Activated T-cell treated with anti-CD3 and anti-CD28 coated beads, Interleukin-2, amount 50 U/mL, for 24 hours (primary cell): ENCODE data around the gene TNFSF10.
"Not testable (repeated sequence)": the region's sequence is repeated elsewhere in the genome, so short reads cannot be mapped to it uniquely, and the experiment has no call there.

Source experiments
- DNase-seq: peaks from one replicate; pipeline ENCODE4 v3.0.0-alpha.2; 2020
- H3K27ac Mint-ChIP-seq: 2 replicates; pipeline ENCODE4 v1.8.0; 2020; ENCODE audit warnings: mild to moderate bottlenecking, mixed read lengths
- H3K27me3 Mint-ChIP-seq: 2 replicates; pipeline ENCODE4 v1.8.0; 2020; ENCODE audit warnings: mixed read lengths
- H3K36me3 Mint-ChIP-seq: 2 replicates; pipeline ENCODE4 v1.8.0; 2020; ENCODE audit warnings: low read depth, mixed read lengths
- H3K4me1 Mint-ChIP-seq: 2 replicates; pipeline ENCODE4 v1.8.0; 2020; ENCODE audit warnings: low read depth, mixed read lengths
- H3K4me3 Mint-ChIP-seq: 2 replicates; pipeline ENCODE4 v1.8.0; 2020; ENCODE audit warnings: mild to moderate bottlenecking, moderate library complexity, mixed read lengths
- H3K9me3 Mint-ChIP-seq: 2 replicates; pipeline ENCODE4 v1.8.0; 2020; ENCODE audit warnings: mixed read lengths

TNFSF10 gene

DNA sequence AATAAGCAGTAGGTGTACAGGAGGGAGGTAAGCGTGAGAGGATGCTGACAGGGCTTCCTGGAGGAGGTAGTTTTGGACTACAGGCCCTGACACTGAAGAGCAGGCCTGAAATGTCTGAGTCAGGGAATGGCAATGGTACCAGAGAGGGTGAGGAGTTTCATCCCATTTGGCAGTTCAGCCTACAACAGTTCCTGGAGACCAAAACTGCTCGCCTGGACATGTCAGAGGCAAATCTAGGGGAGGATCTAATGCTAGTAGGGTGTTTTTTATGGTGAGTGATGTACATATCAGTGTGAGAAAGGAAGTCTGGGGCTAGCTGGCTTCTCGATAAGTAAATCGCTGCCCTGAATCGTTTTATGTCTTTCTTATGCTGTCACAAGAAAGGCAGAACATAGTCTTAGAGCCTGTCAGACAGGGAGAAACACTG is 13.8 kb upstream of the TNFSF10 start:
- peaks cover 40% of the 10 kb centered on the region for H3K4me1 Mint-ChIP-seq

DNA sequence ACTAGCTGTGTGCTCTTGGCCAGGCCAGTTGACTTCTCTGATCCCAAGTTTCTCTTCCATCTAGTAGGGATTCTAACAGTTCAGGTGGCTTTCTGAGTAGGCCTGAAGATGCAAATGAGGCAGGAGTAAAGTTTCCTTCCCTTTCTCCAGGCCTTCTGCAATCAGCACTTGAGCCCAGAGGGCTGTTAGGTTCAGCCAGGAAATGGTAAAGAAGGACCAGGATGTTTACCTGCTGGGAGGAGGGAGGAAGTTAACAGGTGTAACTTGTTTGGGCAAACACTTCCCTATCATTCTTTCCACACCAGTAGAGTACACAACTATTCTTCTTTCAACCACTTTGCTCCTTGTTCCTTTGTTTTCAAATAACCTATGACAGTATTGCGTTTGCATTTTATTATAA is 13.3 kb upstream of the TNFSF10 start:
- H3K27me3 Mint-ChIP-seq = no peaks in the 10 kb centered on the region
- no peaks in the 10 kb centered on the region for H3K36me3 Mint-ChIP-seq
- no peak overlapping the region for H3K4me3 Mint-ChIP-seq
- no peak for DNase-seq
- peak overlapping the region; percentile 78 for H3K27ac Mint-ChIP-seq
- H3K9me3 Mint-ChIP-seq = no peaks in the 10 kb centered on the region
- peaks cover 40% of the 10 kb centered on the region for H3K4me1 Mint-ChIP-seq

More for the DNA sequence above, 13.8 kb upstream of the TNFSF10 start:
- Mint-ChIP-seq H3K36me3 (no peaks in the 10 kb centered on the region), H3K9me3 (no peaks in the 10 kb centered on the region), H3K27me3 (no peaks in the 10 kb centered on the region), H3K27ac (peak overlapping the region; percentile 78), H3K4me3 (no peak overlapping the region)
- no peak for DNase-seq

DNA sequence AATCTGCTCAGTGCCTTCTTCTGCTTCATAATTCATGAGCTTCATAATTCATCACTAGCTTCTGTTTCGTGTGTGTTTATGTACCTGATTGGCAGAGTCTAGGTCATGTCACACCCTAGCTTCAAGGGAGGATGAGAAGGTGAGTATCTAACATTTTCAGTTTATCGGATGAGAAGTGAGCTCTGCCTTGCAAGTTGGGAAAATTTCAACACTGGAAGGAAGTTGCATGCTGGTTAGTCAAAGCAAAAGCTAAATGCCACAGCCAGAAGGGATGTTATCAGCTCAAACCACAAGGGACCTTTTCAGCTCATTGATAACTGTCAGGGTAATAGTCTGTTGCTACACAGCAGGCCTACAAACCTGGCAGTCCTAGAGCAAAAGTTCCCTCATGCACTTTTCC is 7.3 kb upstream of the TNFSF10 start:
- Mint-ChIP-seq H3K27ac (peak overlapping the region; percentile 79), H3K27me3 (no peaks in the 10 kb centered on the region), H3K9me3 (no peaks in the 10 kb centered on the region), H3K4me3 (no peak overlapping the region), H3K36me3 (no peaks in the 10 kb centered on the region), H3K4me1 (peaks cover 24% of the 10 kb centered on the region)
- DNase-seq = no peak

DNA sequence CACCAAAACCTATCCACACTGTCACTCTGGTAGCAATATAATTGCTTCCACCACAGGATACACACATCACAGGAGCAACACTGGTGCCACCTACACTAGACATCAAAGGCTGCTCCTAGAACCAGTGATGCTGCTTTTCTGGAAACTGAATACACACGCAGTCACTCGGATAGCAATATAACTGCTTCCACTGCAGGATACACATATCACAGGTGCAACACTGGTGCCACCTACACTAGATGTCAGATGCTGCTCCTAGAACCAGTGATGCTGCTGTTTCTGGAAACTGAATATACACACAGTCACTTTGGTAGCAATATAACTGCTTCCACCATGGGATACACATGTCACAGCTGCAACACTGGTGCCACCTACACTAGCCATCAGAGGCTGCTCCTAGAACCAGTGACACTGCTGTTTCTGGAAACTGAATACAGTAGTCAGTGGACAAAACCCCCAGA is 6.9 kb upstream of the TNFSF10 start:
- Mint-ChIP-seq H3K36me3 (no peaks in the 10 kb centered on the region), H3K27ac (peak overlapping the region; percentile 79), H3K4me1 (peaks cover 26% of the 10 kb centered on the region), H3K9me3 (no peaks in the 10 kb centered on the region), H3K4me3 (no peak overlapping the region), H3K27me3 (no peaks in the 10 kb centered on the region)
- DNase-seq = no peak

DNA sequence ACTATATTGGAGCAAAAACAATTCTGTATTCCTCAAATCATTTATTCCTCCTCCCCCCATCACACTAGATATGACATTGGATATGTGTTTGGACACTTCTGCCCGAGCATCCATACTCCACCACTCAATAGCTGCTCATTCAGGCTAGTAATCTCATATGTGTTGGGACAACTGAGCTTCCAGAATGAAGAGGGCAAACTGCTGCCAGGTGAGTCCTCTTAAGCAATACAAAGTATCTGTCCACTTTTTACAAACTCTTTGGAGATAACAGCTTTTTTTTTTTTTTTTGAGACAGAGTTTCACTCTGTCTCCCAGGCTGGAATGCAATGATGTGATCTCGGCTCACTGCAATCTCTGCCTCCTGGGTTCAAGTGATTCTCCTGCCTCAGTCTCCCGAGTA is 5.4 kb upstream of the TNFSF10 start:
- Mint-ChIP-seq H3K9me3 (no peaks in the 10 kb centered on the region), H3K27ac (no peak overlapping the region), H3K27me3 (no peaks in the 10 kb centered on the region), H3K4me3 (no peak overlapping the region), H3K4me1 (peaks cover 35% of the 10 kb centered on the region), H3K36me3 (no peaks in the 10 kb centered on the region)
- DNase-seq = no peak

DNA sequence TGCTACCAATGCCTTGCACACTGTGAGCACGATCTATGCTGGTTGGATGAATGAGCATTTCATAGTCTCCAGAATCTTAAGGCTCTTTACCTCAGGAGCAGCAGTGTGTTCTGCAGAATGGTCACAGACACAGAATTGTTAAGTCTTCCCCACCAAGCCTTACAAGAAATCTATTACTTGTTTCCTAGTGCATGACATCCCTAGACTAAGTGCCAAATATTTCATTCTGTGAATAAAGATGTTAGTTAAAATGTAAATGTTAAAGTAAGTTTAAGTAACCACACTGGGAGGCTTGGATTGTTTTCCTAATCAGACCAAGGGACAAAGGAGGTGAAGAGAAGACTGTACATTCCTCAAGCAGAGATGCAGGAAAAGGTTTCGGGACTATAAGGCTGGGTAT is 4.1 kb upstream of the TNFSF10 start:
- no peak for DNase-seq
- H3K4me3 Mint-ChIP-seq = no peak overlapping the region
- H3K27ac Mint-ChIP-seq = no peak overlapping the region
- peaks cover 4% of the 10 kb centered on the region for H3K36me3 Mint-ChIP-seq
- H3K27me3 Mint-ChIP-seq = no peaks in the 10 kb centered on the region
- H3K4me1 Mint-ChIP-seq = peaks cover 41% of the 10 kb centered on the region
- H3K9me3 Mint-ChIP-seq = no peaks in the 10 kb centered on the region

DNA sequence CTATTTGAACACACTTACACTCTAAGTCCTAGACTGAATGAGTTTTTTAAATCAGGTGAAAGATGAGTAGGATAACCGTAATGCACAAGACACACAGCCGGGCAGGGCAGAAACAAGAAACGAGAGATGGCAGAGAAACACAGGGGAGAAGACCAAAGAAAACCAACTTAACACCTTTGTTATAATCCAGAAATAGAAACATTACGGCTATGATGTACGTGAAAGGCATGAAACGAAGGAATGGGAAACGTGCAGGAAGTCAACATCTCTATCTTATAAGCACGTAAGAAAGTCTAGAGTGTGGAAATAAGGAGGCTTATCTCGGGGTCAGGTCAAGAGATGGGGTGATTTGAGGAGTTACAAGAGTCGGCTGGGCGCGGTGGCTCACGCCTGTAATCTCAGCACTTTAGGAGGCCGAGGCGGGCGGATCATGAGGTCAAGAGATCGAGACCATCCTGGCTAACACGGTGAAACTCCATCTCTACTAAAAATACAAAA is 1.9 kb upstream of the TNFSF10 start:
- H3K9me3 Mint-ChIP-seq = no peaks in the 10 kb centered on the region
- peaks cover 16% of the 10 kb centered on the region for H3K36me3 Mint-ChIP-seq
- no peaks in the 10 kb centered on the region for H3K27me3 Mint-ChIP-seq
- H3K4me3 Mint-ChIP-seq = no peak overlapping the region
- H3K4me1 Mint-ChIP-seq = peaks cover 52% of the 10 kb centered on the region
- no peak overlapping the region for H3K27ac Mint-ChIP-seq
- DNase-seq = no peak

DNA sequence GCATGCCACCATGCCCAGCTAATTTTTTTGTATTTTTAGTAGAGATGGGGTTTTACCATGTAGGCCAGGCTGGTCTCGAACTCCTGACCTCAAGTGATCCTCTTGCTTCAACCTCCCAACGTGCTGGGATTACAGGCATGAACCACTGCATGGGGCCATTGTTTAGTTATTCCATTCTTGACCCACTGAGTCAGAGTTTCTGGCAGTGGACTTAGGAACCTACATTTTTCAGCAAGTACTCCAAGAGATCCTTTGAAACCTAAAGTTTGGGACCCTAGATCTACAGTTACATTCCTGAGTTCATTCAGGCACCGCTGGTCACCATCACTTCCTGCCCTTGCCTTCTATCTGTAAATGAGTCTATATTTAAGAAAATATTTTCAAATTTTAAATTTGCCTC is 1.4 kb upstream of the TNFSF10 start:
- no peak for DNase-seq
- Mint-ChIP-seq H3K27ac (no peak overlapping the region), H3K4me3 (no peak overlapping the region), H3K27me3 (no peaks in the 10 kb centered on the region), H3K4me1 (peaks cover 52% of the 10 kb centered on the region), H3K36me3 (peaks cover 18% of the 10 kb centered on the region), H3K9me3 (no peaks in the 10 kb centered on the region)

DNA sequence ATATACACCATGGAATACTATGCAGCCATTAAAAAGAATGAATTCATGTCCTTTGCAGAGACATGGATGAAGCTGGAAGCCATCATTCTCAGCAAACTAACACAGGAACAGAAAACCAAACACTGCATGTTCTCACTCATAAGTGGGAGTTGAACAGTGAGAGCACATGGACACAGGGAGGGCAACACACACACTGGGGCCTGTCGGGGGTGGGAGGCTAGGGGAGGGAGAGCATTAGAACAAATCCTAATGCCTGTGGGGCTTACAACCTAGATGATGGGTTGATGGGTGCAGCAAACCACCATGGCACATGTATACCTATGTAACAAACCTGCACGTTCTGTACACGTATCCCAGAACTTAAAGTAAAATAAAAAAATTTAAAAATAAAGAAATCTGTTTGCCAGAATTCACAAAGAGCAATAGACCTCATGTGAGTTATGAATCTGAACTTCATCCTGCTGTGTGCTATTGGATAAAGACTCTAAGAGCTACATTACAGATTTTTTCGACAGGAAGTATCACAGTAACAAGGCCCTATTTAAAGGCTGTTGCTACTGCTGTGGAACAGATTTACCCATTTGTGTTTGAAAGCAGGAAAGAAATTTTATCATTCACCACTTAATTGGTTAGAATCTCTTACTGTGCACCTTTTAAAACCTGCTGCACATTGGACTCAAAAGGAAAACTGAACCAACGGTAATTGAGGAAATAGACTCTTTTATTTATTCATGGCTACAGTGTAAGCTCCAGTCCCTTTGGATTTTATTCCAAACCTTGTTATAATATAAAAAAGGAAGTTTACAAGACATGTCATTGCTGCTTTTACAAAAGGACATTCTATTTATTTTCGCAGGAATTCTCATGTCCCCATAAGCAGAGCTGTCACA is 1.1 kb downstream of the TNFSF10 start:
- Mint-ChIP-seq H3K4me1 (peaks cover 72% of the 10 kb centered on the region), H3K36me3 (peaks cover 23% of the 10 kb centered on the region)

DNA sequence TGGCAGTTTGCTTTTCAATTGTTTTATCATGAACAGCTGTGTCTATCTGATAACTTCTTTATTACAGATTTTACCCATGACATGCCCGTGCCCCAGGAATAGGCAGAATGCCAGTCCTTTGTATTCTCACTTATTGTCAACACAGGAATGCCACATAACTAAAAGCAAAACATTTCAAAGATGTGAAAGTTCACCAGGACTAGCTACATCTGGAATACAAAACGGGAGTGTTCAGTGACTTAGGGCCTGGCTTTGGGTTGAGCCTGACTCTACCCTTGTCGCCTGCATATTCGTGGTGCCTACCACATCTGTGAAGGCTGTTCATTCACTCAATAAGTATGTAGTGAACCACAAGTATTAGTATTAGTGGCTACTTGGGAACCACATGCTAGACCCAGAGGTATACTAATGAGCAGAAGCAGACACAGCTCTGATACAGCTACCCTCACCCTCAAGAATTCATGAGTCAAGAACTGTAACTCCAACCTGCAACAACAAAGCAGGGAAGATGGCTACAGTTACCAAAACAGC is 2.9 kb downstream of the TNFSF10 start:
- peak; percentile 42 for DNase-seq
- Mint-ChIP-seq H3K36me3 (peaks cover 38% of the 10 kb centered on the region), H3K4me1 (peaks cover 89% of the 10 kb centered on the region), H3K4me3 (peak overlapping the region; percentile 87), H3K9me3 (no peaks in the 10 kb centered on the region), H3K27ac (peak overlapping the region; percentile 93), H3K27me3 (no peaks in the 10 kb centered on the region)

More for the DNA sequence above, 1.1 kb downstream of the TNFSF10 start:
- H3K9me3 Mint-ChIP-seq, H3K27me3 Mint-ChIP-seq, DNase-seq: not testable (repeated sequence)
- Mint-ChIP-seq H3K27ac (peak overlapping the region; percentile 93), H3K4me3 (peak overlapping the region; percentile 87)

DNA sequence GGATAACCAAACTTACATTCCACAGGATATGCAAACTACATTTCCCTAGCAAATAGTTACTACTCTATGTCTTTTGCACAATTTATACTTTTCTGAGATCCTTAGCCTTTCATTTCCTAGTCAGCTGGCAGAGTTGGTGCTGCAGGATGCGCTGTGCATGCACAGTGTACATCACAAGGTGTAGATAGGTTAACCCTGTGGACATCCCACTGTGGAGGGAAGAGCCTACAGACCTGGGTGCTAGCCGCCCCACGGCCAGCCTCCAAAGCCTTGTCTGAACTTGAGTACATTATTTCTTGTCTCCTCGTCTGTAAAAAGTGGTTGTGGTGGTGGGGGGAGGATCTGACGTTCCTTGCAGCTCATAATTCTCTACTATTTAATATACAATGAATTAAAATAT is 3.5 kb downstream of the TNFSF10 start:
- H3K4me3 Mint-ChIP-seq = peak overlapping the region; percentile 87
- peak overlapping the region; percentile 80 for H3K27ac Mint-ChIP-seq
- no peaks in the 10 kb centered on the region for H3K27me3 Mint-ChIP-seq
- no peaks in the 10 kb centered on the region for H3K9me3 Mint-ChIP-seq
- peaks cover 90% of the 10 kb centered on the region for H3K4me1 Mint-ChIP-seq
- DNase-seq = no peak
- peaks cover 43% of the 10 kb centered on the region for H3K36me3 Mint-ChIP-seq

DNA sequence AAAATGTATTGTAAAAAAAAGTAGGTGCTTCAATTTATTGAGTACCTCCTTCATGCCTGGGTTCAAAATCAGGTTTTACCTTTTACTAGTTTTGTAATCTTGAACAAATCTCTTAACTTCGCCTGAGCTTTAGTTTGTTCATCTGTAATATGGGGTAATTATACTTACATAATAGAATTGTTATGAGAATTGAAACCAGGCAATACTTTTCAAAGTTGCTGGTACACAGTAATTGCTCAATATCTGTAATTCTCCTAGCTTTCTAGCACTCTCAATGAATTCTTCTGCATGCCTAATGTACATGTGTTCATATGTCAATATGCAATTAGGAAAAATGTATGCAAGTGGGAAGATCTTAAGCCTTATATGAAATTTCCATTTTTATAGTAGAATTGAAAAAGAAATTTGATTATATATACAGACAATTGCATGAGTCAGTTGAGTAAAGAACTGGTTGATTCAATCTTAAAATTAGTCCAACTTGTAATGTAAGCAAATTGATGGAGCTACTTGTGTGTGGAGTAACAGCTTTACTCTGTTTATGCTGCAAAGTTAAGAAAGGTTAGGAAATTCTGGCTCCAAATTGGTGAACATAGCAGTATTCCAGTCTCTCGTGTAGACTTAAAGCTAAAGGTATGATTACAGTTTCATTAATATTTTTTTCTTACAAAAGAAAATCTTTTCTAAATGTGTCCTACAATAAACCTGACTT is 4.1 kb downstream of the TNFSF10 start:
- peaks cover 90% of the 10 kb centered on the region for H3K4me1 Mint-ChIP-seq
- no peak for DNase-seq
- H3K9me3 Mint-ChIP-seq = no peaks in the 10 kb centered on the region
- H3K27me3 Mint-ChIP-seq = no peaks in the 10 kb centered on the region
- H3K27ac Mint-ChIP-seq = peak overlapping the region; percentile 24
- H3K4me3 Mint-ChIP-seq = peak overlapping the region; percentile 87
- peaks cover 50% of the 10 kb centered on the region for H3K36me3 Mint-ChIP-seq

DNA sequence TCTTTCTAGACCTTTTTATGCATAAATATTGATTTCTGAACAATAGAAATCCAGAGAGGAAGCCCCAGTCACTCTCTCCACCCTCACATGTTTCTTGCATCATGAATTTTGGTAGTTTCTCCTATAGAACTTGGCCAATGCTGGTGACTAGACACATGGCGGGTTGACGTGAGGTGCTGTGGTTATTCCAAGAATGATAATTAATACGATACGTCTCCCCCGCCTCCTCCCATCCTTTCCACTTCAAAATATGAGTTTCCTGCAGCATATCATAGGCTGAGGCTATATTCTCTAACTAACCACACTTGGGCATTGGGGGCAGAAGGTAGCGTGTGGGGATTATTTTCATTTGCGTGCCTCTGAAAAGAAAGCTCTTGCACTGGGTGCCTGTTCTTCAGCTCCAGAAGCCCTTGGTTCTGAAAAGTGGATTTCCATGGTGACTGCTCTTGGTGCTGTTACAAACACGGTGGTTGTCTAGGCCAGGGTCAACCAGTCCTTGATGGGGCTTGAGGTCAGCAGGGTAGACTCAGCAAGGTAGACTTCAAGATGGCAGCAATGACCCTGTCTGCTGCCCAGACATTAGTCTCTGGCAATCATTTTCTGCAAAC is 5.3 kb downstream of the TNFSF10 start:
- Mint-ChIP-seq H3K27me3 (no peaks in the 10 kb centered on the region), H3K36me3 (peaks cover 57% of the 10 kb centered on the region), H3K4me1 (peaks cover 92% of the 10 kb centered on the region), H3K9me3 (no peaks in the 10 kb centered on the region), H3K27ac (peak overlapping the region; percentile 96), H3K4me3 (peak overlapping the region; percentile 63)
- DNase-seq = peak; percentile 47
